ENCODE results near the gene GPC1.

DNA sequence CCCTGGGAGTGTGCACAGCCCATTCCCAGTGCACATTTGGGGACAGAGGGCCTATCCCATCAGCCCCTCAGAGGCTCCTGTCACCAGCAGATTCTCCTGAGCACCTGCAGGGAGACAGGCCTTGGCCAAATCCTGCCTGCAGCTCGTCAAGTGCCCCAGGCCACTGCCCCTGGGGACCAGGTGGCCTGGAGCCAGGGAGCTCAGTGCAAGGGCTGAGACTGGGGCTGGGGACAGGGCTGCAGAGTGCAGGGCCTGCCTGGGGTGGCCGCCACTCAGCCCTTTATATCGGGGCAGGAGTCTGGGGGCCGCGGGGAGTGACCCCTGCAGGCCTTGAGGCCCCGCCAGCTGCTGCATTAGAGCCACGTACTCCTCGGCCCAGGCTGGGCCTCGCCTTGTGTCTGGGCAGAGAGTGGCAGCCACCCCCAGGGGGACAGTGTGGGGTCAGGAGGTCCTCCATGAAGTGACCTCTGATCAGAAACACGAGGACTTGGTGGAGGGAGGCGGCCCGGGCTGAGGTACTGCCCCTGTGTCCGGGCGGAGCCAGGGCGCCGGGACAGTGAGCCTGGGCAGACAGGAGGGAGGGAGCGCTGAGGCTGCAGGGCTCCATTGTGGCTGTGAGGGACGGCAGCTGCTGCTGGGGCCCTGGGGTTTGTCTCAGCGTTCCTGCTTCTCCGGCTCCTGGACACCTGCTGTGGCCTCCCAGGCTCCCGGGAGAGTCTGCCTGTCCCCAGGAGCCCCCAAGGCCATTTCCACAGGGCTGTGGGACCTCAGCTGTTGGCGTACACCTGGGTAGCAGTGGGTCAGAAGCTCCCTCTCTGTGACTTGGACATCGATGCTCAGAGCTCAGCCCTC, 24.2 kb downstream of the GPC1 start:
- no peak for TF ChIP-seq POLR2A (IDR thresholded peaks at IDR 0.05)
- TF ChIP-seq, protein P1, sequence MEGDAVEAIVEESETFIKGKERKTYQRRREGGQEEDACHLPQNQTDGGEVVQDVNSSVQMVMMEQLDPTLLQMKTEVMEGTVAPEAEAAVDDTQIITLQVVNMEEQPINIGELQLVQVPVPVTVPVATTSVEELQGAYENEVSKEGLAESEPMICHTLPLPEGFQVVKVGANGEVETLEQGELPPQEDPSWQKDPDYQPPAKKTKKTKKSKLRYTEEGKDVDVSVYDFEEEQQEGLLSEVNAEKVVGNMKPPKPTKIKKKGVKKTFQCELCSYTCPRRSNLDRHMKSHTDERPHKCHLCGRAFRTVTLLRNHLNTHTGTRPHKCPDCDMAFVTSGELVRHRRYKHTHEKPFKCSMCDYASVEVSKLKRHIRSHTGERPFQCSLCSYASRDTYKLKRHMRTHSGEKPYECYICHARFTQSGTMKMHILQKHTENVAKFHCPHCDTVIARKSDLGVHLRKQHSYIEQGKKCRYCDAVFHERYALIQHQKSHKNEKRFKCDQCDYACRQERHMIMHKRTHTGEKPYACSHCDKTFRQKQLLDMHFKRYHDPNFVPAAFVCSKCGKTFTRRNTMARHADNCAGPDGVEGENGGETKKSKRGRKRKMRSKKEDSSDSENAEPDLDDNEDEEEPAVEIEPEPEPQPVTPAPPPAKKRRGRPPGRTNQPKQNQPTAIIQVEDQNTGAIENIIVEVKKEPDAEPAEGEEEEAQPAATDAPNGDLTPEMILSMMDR (IDR thresholded peaks at IDR 0.05): no peak

All from Peyer's patch (tissue), 4 donors.